GM12892 (cell line): ENCODE data around the gene OPN1MW2.
"Not testable (repeated sequence)": the region's sequence is repeated elsewhere in the genome, so short reads cannot be mapped to it uniquely, and the experiment has no call there.

Source experiments
- DNase-seq: peaks from one replicate; pipeline ENCODE4 v3.0.0; 2011; ENCODE audit not compliant: insufficient read length
- FAIRE-seq: peaks from 2 replicates; lab custom pipeline; 2011; peaks lifted over from hg19 to GRCh38; lab: Jason Lieb, UNC

The OPN1MW2 gene

DNA sequence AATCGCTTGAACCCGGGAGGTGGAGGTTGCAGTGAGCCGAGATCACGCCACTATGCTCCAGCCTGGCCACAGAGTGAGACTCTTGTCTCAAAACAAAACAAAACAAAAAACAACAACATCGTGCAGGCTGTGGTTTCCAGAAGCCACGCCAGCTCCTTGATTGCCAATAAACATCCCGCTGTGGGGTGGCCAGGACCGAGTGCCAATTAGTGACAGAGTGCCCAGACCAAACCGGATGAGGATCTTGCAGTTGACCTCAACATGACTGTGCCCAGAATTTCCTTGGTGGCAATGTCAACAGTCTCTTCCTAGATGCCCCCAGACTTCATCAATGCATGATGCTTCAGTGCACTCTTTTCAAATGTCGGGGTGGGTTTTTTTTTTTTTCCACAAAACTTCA lies 39.2 kb downstream of the OPN1MW2 start:
- DNase-seq, FAIRE-seq: not testable (repeated sequence)

DNA sequence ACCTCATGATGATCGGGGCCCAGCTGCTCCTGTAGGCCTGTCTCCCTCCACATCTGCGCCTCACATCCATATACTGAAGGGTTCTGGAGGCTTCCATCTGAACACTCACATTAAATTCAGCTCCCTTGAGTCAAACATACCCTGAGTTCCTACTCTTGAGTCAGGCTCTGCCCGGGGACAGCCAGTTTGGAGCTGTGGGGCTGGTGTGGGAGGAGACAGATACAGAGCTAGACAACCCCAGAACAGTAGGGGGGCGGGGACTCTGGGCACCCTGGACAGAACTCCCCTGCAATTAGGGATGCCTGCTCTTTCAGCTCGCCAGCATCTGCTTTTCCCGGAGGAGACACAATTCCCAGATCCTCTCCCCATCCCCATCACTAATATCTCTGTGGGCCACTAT lies 43.5 kb downstream of the OPN1MW2 start:
- not testable (repeated sequence) for FAIRE-seq, DNase-seq

DNA sequence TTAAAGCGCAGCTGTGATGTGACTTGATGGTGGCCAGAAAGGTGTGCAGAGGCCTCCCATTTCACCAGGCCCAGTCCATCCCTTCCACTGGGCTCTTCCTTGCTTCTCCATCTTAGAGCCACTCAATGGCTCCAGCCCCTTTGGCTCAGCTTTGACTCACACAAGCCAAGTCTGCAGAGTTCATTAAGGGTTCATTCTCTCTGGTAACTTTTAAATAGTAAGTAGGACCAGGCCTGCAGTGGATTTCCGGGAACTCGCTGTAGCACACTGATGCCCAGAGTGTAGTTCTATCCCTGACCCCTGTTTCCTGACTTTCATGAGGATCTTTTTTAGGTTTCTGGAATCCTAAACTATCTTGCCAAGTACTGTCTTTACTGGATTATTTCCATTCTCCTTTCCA lies 49.7 kb downstream of the OPN1MW2 start:
- FAIRE-seq, DNase-seq: not testable (repeated sequence)
